Measurements from ENCODE around the gene CFAP70.

The CFAP70 gene

GRCh38 chr10:73251683-73252444 lies 106.8 kb downstream of the CFAP70 start:
- DNase-seq = no peak

DNA sequence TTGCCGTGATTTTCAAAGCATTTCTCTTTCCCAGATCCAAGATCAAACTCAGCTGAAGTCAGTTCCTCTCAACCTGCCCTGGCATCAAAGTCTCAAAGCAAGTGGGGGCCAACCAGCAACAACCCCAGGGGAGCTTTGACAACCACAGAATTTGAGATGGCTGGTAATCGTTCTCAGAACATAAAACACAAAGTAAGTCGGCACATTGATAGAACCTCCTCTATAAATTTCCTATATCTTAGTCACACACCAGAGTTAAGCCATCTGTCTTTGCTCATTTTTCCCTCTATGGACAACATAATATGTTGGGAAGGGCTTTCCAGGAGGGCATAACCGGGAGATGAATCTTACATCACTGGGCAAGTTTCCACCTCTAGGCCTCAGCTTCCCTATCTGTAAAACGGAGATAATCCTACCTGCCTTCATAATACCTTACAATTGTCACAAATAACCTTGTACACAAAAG lies 110.4 kb downstream of the CFAP70 start:
- DNase-seq = no peak

DNA sequence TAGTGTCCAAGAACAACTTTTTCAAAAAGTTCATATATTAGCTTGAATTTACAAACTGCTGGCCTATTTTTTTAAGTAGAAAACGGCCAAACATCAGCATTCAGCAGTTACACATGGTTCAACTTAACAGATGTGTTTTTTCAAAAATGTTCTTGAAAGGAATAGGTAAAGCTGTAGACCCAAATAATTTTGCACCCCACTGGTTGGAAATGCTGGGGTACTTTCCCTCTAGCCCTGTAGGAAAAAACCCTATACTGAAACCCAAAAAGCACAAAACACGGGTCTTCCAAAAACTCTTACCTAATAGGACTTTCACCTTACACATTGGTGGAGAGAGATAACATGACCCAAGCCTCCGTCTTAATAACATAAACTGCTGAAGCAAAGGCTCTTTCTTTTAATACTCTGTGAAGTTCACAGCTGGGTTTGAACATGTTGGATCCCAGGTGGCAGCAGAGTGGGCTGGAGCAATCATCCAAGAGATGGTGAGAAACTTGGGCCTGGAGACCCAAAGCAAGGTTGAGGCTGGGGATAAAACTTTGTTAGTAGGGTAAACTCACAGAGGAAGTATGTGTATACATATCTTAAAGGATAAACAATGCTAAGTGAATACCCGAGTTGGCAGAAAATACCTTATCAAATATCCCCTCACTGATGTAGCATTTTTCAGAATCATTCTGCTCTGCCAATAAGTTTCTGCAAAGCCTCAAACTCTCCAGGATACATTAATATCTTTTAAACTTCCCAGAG lies 111.0 kb downstream of the CFAP70 start:
- no peak for DNase-seq

- peak; percentile 95 for DNase-seq
Observed at GRCh38 chr10:73246646-73247508, 111.8 kb downstream of the CFAP70 start, which contains the start of gene DNAJC9. Gene DNAJC9, minus strand, starts transcription at chr10:73247255. Its CDS starts 66 bp downstream, at chr10:73247189.

GRCh38 chr10:73246322-73246645 lies 112.4 kb downstream of the CFAP70 start:
- no peak for DNase-seq

DNA sequence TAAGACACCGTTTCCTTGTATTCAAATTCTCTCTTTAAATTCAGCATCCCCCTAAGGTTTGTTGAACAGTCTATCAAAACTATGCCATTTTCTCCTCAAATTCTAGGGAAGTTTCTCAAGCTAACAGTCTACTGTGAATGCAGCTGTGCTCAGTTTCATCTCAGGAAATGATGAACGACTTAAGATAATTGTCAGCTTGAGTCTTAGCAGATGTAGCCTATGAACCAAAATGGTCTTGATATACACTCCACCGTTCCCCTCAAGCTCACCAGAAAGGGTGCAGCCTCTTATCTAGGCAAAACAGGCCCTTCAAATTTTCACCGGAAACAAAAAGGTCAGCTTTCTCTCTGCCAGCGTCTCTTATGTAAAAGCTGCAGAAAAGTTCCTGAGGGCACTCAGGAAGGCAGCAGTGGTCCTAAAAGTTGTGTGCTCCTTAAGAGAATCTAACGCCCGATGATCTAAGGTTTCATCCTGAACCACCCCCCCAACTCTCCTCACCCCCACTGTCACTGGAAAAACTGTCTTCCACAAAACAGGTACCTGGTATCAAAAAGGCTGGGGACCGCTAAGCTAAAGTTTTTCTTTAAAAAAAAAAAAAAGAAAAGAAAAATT lies 113.7 kb downstream of the CFAP70 start:
- no peak for DNase-seq

DNA sequence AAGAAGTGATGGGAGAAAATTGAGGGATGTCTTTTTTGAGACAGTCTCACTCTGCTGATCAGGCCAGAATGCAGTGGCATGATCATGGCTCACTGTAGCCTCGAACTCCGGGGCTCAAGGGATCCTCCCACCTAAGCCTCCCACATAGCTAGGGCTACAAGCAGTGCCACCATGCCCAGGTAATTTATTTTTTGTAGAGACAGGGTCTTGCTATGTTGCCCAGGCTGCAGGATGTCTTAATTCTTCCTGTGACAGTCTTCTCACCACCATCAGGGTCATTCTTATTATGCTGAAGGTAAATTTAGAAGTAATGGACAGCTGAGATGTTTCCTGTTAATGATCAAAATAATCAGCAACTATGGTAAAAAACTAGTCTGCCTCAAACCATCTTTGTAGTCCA lies 118.8 kb downstream of the CFAP70 start:
- no peak for DNase-seq

- DNase-seq = no peak
Observed at GRCh38 chr10:73238990-73239566, 119.6 kb downstream of the CFAP70 start.

GRCh38 chr10:73234695-73235094 lies 124.0 kb downstream of the CFAP70 start:
- DNase-seq = no peak

DNA sequence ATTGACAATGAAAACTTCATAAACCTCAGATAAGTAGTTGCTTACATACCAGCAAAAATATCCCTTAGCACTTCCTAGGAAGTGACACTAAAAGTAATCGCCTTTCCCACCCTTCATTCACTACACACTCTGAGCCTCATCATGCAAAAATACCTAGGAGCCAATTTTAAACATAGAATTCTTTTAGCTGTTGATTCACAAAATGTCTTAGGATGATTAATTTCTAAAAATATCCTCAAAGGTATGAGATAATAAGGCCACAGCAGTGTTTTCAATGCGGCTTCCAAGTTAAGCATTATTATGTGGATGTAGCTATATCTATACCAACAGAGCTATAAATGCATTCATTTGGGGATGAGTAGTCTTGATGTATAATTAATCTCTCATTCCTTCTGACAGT lies 124.8 kb downstream of the CFAP70 start:
- no peak for DNase-seq

- no peak for DNase-seq
Observed at GRCh38 chr10:73232887-73233286, 125.8 kb downstream of the CFAP70 start.

- no peak for DNase-seq
Observed at GRCh38 chr10:73229567-73229966, 129.1 kb downstream of the CFAP70 start.

GRCh38 chr10:73228247-73228646 lies 130.4 kb downstream of the CFAP70 start:
- DNase-seq = no peak

- no peak for DNase-seq
Observed at GRCh38 chr10:73226663-73227062, 132.0 kb downstream of the CFAP70 start.

DNA sequence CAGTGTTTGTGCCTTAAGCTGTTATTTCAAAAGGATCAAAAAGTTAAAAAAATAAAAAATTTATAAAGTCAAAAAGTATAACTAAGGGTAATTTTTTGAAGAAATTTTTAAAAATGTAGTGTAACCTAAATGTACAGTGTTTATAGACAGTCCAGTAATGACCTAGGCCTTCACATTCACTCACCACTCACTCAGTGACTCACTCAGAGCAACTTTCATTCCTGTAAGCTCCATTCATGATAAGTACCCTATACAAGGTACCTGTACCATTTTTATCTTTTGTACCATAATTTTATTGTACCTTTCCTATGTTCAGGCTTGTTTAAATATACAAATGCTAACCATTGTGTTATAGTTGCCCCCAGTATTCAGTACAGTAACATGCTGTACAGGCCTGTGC lies 133.1 kb downstream of the CFAP70 start:
- no peak for DNase-seq

- no peak for DNase-seq
Observed at GRCh38 chr10:73220989-73221388, 137.7 kb downstream of the CFAP70 start.

DNA sequence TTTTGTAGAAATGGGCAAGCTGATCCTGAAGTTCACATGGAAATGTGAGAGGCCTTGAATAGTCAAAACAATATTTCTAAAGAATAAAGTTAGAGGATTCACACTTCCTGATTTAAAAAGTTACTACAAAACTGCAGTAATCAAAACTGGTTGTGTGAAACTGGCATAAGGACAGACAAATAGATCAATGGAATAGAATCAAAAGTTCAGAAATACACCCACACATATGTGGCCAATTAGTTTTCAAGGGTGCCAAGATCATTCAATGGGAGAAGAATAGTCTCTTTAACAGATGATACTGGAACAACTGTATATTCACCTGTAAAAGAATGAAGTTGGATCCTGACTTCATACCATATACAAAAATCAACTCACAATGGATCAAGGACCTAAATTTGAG lies 139.3 kb downstream of the CFAP70 start:
- no peak for DNase-seq

DNA sequence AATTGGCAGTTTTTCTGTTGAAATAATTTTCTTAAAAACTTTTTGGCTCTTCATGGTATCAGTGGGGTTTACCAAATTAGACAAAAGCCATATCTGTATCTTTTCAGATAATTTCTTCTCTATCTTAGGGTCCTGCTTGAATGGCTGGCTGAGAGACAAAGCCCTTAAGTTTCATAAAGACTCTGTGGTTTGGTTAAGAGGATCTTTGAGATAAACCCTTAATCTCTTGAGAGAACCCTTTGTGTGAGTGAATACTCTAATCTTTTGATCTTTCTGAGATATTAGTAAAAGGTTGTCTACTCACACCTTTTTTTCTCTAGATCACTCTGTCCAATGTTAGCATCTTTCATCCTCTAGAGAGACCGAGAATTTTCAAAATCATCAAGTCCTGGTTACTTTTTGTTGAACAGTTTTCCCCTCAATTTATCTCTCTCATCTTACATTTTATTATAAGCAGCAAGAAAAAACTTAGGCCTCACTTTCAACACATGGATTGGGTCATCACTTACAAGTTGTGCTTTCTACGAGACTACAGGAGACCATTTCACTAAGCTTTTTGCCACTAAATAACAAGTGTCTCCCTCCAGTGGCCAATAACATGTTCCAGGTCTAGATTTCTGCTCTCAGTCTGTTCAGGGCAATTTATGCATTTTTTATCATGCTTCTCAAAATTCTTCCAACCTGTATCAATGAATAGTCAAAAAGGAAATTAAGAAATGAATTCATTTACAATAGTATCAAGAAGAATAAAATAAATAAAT lies 140.1 kb downstream of the CFAP70 start:
- no peak for DNase-seq

GRCh38 chr10:73217628-73218027 lies 141.0 kb downstream of the CFAP70 start:
- DNase-seq = no peak

DNA sequence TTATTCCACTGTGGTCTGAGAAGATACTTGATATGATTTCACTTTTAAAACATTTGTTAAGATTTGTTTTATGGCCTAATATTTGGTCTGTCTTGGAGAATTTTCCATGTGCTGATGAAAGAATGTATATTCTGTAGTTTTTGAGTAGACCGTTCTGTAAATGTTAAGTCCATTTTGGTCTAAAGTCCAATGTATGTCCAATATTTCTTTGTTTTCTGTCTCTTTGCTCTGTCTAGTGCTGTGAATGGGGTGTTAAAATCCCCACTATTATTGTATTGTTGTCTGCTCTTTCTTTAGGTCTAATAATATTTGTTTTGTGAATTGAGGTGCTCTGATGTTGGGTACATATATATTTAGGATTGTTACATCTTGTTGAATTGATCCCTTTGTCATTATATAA lies 142.9 kb downstream of the CFAP70 start:
- no peak for DNase-seq

DNA sequence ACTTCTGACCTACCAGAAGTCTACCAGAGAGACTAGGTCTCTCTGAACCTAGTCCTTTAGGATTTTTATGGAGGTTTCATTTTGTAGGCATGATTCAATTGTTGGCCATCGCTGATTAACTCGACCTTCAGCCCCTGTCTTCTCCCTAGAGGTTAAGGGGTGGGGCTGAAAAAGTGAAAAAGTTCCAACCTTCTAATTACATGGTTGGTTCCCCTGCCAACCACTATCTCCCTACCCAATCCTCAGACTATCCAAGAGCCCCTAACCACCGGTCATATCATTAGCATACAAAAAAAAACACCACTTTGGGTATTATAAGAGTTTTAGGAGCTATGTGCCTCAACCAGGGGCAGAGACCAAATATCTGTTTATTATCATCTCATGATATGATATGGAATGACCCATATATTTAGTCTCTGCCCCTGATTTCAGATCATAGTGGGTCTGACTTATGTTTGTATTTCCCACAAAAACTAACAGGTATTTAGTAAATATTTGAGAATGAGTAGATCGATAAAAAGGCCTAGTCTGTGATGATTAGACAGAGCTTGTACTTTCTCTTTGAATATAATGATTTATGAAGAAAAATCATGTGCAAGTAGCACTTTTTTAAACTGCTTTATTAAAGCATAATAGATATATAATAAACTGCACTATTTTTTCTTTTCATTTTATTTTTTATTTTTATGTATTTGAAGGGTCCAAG lies 147.4 kb downstream of the CFAP70 start:
- DNase-seq = no peak
